Measurements from ENCODE around the gene RGSL1.

RGSL1 gene

GRCh38 chr1:182600745-182601415 is 150.9 kb downstream of the RGSL1 start:
- Mint-ChIP-seq H3K27me3 (peaks cover 8% of the 10 kb centered on the region), H3K36me3 (ENCODE audit: low read depth) (no peaks in the 10 kb centered on the region), H3K27ac (no peak overlapping the region), H3K4me1 (ENCODE audit: low read depth) (peaks cover 33% of the 10 kb centered on the region), H3K9me3 (no peaks in the 10 kb centered on the region), H3K4me3 (no peak overlapping the region)
- no peak for DNase-seq

GRCh38 chr1:182601416-182601786 is 151.5 kb downstream of the RGSL1 start:
- H3K4me3 Mint-ChIP-seq, result no peak overlapping the region
- no peak overlapping the region for H3K27ac Mint-ChIP-seq
- no peaks in the 10 kb centered on the region for H3K9me3 Mint-ChIP-seq
- H3K36me3 Mint-ChIP-seq (ENCODE audit: low read depth), result no peaks in the 10 kb centered on the region
- peaks cover 9% of the 10 kb centered on the region for H3K27me3 Mint-ChIP-seq
- H3K4me1 Mint-ChIP-seq (ENCODE audit: low read depth), result peaks cover 28% of the 10 kb centered on the region
- peak; percentile 66 for DNase-seq

GRCh38 chr1:182601913-182602312 is 152.0 kb downstream of the RGSL1 start:
- no peak overlapping the region for H3K4me3 Mint-ChIP-seq
- no peaks in the 10 kb centered on the region for H3K9me3 Mint-ChIP-seq
- H3K36me3 Mint-ChIP-seq (ENCODE audit: low read depth), result no peaks in the 10 kb centered on the region
- no peak for DNase-seq
- H3K27me3 Mint-ChIP-seq, result peaks cover 12% of the 10 kb centered on the region
- H3K4me1 Mint-ChIP-seq (ENCODE audit: low read depth), result peaks cover 33% of the 10 kb centered on the region
- no peak overlapping the region for H3K27ac Mint-ChIP-seq

DNA sequence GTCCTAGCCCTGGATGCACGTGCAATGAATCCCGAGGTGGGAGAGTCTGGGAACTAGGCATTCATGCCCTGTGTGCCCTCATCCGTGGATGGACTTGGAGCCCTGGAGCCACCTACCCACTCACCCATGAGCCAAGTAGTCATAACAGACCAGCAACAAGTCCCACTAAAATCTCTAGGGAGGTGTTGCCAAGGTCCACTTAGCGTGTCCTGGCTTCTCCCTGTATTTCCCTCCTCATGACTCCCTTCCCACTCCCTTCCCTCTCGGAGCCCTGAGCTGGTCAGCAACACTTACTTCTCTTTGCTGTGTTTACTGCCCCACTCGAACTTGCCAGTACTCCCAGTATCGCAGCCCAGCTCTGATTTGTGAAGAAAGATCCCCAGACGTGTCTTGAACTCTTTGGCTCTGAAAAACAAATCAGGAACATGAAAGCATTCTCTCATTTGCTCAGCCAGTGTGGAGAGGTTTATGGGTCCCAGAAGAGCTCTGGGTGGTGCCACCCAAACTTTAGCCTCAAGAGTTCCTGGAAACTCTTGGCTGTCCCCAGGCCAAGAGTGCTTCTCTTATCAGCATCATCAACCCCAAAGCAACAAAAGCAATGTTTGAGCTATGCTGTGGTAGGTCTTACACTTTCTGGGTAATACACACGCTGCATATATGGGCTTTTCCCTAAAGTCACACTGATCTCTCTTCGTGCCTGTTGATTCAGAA is 153.1 kb downstream of the RGSL1 start:
- DNase-seq, result no peak
- Mint-ChIP-seq H3K4me1 (ENCODE audit: low read depth) (peaks cover 41% of the 10 kb centered on the region), H3K27ac (no peak overlapping the region)

GRCh38 chr1:182603646-182604174 is 153.8 kb downstream of the RGSL1 start:
- Mint-ChIP-seq H3K4me3 (no peak overlapping the region), H3K27me3 (peaks cover 17% of the 10 kb centered on the region), H3K27ac (no peak overlapping the region), H3K4me1 (ENCODE audit: low read depth) (peaks cover 48% of the 10 kb centered on the region), H3K9me3 (no peaks in the 10 kb centered on the region), H3K36me3 (ENCODE audit: low read depth) (no peaks in the 10 kb centered on the region)
- no peak for DNase-seq

More for the DNA sequence above, 153.1 kb downstream of the RGSL1 start:
- no peak overlapping the region for H3K4me3 Mint-ChIP-seq
- no peaks in the 10 kb centered on the region for H3K9me3 Mint-ChIP-seq
- peaks cover 15% of the 10 kb centered on the region for H3K27me3 Mint-ChIP-seq
- H3K36me3 Mint-ChIP-seq (ENCODE audit: low read depth), result no peaks in the 10 kb centered on the region

GRCh38 chr1:182604175-182605164 is 154.5 kb downstream of the RGSL1 start, which contains the start of gene RGS16:
Gene RGS16, minus strand, starts transcription at chr1:182604389. Its CDS starts 130 bp downstream, at chr1:182604259.
- Mint-ChIP-seq H3K27me3 (peaks cover 22% of the 10 kb centered on the region), H3K9me3 (no peaks in the 10 kb centered on the region), H3K4me3 (no peak within 1 kb of the TSS), H3K4me1 (ENCODE audit: low read depth) (peaks cover 52% of the 10 kb centered on the region), H3K27ac (no peak within 1 kb of the TSS), H3K36me3 (ENCODE audit: low read depth) (no peaks in the 10 kb centered on the region)
- peak; percentile 97 for DNase-seq

DNA sequence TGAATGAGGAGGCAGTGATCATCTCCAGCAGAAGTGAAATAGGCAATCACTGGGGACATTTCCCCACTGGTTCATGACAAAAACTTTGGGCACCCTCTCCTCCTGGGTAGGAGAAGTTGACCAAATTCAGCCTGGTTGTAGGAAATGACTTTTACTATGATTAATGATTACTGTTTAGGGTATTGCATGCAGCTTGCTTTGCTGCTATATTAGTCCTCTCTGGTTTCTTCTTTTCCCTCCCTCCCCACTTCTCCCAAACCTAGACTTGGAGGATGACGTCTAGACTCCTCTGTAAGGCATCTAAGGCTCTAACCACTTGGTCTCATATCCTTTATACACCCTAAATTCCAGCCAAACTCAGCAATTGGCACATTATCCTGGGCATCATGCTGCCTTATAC is 157.6 kb downstream of the RGSL1 start:
- H3K9me3 Mint-ChIP-seq, result no peaks in the 10 kb centered on the region
- H3K27me3 Mint-ChIP-seq, result peaks cover 48% of the 10 kb centered on the region
- H3K36me3 Mint-ChIP-seq (ENCODE audit: low read depth), result no peaks in the 10 kb centered on the region
- no peak for DNase-seq
- H3K4me1 Mint-ChIP-seq (ENCODE audit: low read depth), result peaks cover 57% of the 10 kb centered on the region
- no peak overlapping the region for H3K4me3 Mint-ChIP-seq
- H3K27ac Mint-ChIP-seq, result no peak overlapping the region

GRCh38 chr1:182608236-182608635 is 158.3 kb downstream of the RGSL1 start:
- no peak overlapping the region for H3K4me3 Mint-ChIP-seq
- DNase-seq, result no peak
- peaks cover 57% of the 10 kb centered on the region for H3K4me1 Mint-ChIP-seq (ENCODE audit: low read depth)
- H3K36me3 Mint-ChIP-seq (ENCODE audit: low read depth), result no peaks in the 10 kb centered on the region
- peaks cover 54% of the 10 kb centered on the region for H3K27me3 Mint-ChIP-seq
- no peaks in the 10 kb centered on the region for H3K9me3 Mint-ChIP-seq
- no peak overlapping the region for H3K27ac Mint-ChIP-seq

- no peak overlapping the region for H3K4me3 Mint-ChIP-seq
- no peaks in the 10 kb centered on the region for H3K36me3 Mint-ChIP-seq (ENCODE audit: low read depth)
- no peaks in the 10 kb centered on the region for H3K9me3 Mint-ChIP-seq
- H3K4me1 Mint-ChIP-seq (ENCODE audit: low read depth), result peaks cover 59% of the 10 kb centered on the region
- H3K27me3 Mint-ChIP-seq, result peaks cover 61% of the 10 kb centered on the region
- no peak for DNase-seq
- H3K27ac Mint-ChIP-seq, result no peak overlapping the region
These were observed 159.1 kb downstream of the RGSL1 start for GRCh38 chr1:182608845-182609610.

All from activated T-cell treated with anti-CD3 and anti-CD28 coated beads, Interleukin-2, amount 50 U/mL, for 24 hours (primary cell).